HEK293T (cell line): ENCODE measurements around the gene PTPRM.

Source experiments
- ARNT ChIP-seq: fragments of 450-650 bp; IDR thresholded peaks from 2 replicates; pipeline ENCODE4 v1.6.1; 2017; ENCODE audit warnings: mild to moderate bottlenecking
- FOXK2 ChIP-seq: fragments of 450-650 bp; IDR thresholded peaks from 2 replicates; pipeline ENCODE4 v1.6.1; 2016; ENCODE audit warnings: mild to moderate bottlenecking
- FOXM1 ChIP-seq: fragments of 450-650 bp; IDR thresholded peaks from 2 replicates; pipeline ENCODE4 v1.6.1; 2017; ENCODE audit warnings: mild to moderate bottlenecking, borderline replicate concordance
- HDGF ChIP-seq: fragments of 450-650 bp; IDR thresholded peaks from 2 replicates; pipeline ENCODE4 v1.6.1; 2017; ENCODE audit warnings: antibody characterized with exemption, borderline replicate concordance
- LEF1 ChIP-seq: fragments of 450-650 bp; IDR thresholded peaks from 2 replicates; pipeline ENCODE4 v1.6.1; 2017; ENCODE audit warnings: mild to moderate bottlenecking, borderline replicate concordance
- SP1 ChIP-seq: fragments of 450-650 bp; IDR thresholded peaks from 2 replicates; pipeline ENCODE4 v1.6.1; 2017
- SUZ12 ChIP-seq: fragments of 450-650 bp; IDR thresholded peaks from 2 replicates; pipeline ENCODE4 v1.6.1; 2016; ENCODE audit warnings: mild to moderate bottlenecking

DNA sequence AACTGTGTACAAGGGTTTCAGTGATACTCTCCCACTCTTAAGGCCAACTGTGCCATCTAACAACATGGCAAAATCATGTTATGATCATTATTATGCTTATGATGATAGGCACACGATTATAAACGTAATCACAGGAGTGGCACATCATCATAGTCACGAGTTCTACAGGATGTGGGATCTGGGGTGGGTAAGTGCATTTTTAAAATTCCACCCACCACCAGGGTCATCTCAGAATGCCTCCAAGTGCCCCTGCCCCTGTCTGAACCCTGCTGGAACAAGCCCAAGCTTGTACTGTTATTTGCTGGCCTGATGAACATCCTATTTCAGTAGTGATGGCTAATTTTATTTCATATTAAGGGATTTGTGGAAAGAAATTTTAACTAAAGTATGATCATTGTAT lies 117.8 kb downstream of the PTPRM start:
- TF ChIP-seq FOXK2 (no peak), HDGF (no peak), SUZ12 (no peak), SP1 (no peak), FOXM1 (no peak), ARNT (no peak), LEF1 (no peak)
